HG02763 (cell line): ENCODE measurements around the gene TBK1.

Source experiments
- ATAC-seq: cut with Tn5 transposase; IDR thresholded peaks from one replicate; pipeline ENCODE4 v1.9.1; 2021; ENCODE audit warnings: mild to moderate bottlenecking, moderate library complexity; ENCODE audit not compliant: unreplicated experiment

The TBK1 gene

DNA sequence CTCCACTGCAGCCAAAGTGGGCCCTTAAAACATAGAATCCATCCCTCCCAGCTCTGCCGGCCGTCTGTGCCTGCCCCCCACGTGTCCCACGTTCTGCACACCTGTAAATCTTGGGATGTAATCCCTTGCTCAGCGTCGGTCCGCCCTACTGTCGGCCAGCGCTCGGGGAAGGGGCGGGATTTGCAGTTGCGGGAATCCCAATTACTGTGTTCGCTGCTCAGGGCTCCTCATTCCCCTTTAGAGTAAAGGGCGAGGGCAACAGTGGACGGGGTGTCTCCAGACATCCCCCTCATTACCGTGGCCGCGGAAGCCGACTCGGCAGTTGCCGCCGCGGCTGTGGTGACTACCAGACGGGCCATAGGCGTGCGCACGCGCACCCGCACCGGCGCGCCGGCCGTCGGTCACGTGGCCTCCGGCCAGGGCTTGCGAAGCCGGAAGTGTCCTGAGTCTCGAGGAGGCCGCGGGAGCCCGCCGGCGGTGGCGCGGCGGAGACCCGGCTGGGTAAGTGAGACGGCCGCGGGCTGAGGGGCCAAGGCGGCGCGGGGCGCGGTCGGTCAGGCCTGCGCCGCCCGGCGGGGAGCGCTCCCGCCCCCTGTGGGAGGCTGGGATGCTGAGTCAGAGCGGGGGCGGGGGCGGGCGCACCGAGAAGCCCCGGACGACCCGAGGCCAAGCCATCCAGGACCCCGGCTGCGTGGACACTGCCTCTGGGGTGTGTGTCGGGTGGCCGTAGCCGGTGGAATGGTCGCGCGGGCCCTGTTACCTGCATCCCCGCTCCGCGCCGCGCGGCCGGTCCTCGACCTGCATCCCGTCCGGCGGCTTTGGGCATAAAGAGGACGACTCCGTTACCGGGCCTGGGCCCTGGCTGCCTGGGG lies at the start of gene TBK1:
Gene TBK1 (plus strand): TSS at position 434 of the 872 bp plus-strand sequence. CDS start 3,751 bp downstream, outside the sequence.
- peak; percentile 87 for ATAC-seq

DNA sequence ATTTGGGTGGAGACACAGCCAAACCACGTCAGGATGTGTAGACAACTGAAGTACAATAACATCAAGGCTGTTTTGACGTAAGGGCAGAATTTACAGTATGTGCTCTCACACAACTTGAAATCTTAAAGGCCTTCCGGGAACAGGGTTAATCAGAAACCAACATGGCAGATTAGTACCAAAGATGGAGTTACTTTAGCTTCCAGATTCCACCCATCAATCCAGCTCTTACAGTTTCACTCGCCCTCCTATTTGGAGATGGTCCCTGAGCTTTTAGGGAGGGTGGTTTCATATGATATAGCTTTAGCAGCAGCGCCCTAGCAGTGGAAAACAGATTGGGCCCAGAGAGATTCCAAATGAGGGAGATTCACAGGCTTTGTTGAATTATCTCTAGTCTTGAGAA lies 49.7 kb upstream of the TBK1 start:
- no peak for ATAC-seq

DNA sequence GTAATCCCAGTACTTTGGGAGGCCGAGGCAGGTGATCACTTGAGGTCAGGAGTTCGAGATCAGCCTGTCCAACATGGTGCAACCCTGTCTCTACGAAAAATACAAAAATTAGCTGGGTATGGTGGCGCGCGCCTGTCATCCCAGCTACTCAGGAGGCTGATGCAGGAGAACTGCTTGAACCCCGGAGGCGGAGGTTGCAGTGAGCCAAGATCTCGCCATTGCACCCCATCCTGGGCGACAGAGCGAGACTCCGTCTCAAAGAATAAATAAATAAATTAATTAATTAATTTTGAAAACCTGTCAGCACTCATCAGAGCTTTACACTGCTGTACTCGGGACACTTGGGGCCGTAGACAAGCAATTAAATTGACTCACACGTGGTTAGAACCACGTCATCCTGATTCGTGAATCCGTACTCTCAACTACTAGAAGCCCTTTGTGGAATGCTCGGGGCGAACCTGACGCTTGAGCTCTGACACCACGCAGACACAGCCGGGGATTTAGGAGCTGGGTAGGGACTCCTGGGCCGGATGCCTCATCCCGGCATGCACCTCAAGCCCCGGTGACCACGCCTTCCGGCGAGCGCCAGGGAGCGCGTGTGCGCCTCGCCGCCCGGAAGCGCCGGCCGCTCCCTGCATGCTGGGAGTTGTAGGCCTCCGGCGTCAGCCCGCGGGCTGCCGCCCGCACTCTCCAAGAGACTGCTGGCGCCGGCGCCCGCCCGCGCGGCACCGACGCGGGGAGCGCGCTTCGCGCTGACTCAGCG lies 48.0 kb upstream of the TBK1 start, which contains the start of gene XPOT:
Gene XPOT (plus strand): TSS at position 686 of the 763 bp plus-strand sequence. CDS start 5,644 bp downstream, outside the sequence.
- ATAC-seq, result peak; percentile 96

DNA sequence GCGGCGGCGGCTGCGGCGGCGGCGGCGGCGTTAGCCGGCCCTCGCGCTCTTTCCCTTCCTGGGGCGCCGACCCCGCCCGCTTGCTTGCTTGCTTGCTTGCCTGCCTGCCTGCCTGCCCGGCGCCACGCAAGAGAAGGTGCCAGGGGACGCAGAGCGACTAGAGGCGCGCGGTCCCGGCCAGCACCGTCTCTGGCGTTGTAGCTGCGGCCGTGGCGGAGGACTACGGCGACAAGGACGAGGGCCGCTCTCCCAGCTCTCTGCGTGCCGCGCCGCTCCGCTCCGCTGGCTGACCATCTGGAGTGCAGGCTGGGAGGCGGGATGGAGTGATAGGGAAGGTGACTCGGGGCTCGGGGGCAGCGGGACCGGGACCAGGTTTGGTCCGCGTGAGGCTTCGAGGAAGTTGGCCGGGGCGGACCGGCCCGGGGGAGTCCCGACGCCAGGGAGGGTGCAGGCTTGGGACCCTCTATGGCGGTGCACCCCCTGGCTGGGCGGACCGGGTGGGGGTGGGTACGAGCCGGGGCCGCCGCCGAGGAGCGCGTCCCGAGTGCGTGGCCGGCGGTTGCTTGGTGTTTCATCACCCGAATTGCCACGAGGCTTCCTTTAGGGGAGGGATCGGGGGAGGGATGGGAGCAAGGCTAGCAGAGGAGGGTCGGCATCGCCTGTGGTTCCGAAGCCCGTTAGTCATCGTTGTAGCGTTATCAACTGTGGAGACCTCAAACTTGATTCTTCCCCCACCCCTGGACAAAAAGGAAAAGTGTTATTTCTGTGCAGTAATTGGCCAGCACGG lies 47.3 kb upstream of the TBK1 start:
- peak; percentile 24 for ATAC-seq

DNA sequence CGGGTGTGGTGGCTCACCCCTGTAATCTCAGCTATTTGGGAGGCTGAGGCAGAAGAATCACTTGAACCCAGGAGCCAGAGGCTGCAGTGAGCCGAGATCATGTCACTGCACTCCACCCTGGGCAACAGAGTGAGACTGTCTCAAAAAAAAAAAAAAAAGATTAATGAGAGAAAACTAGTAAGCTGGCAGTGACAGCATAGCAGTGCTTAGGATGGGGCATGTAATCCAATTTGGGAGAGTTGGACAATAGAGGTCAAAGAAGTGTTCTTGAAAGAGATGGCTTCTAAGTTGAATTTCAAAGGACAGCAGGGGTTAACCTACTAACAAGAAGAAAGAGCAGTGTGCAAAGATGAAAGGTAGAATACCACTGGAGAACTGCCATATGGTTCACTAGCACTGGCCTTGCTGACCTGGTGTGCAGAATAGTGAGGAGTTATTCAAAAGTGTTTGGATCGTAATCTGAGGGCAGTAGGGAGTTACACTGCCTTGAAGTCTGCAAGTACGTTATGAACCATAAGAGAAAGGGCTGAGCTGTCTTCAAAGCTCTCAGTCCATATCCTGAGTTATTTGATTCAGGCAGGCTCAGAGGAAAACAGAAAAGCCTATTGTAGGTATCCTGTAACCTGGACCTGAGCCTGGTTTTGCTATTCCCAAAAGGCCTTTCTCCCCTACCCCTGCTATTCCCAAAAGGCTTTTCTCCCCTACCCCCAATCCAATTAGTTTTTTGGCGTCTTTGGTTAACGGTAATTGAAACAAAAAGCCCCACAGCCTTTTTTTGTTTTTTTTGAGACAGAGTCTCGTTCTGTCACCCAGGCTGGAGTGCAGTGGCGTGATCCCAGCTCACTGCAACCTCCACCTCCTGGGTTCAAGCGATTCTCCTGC lies 44.3 kb upstream of the TBK1 start:
- no peak for ATAC-seq

DNA sequence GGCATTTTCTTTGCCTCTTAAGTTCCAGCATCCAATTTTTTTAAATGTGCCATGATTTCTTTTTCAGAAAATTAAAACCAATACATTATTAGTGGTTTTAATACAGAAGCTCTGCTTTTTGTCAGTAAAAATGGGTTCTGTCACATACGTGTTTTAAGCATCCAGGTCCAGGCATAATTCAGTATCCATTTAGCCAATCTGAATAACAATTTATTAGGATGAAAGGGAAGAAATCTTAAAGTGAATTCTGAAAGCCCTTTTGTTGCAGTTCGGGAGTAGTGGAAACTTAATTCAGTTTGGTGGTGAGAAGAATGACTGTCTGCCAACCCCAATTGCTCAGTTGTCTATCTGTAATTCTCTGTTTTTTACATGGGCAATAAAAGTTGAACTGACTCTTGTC lies 40.5 kb upstream of the TBK1 start:
- no peak for ATAC-seq

DNA sequence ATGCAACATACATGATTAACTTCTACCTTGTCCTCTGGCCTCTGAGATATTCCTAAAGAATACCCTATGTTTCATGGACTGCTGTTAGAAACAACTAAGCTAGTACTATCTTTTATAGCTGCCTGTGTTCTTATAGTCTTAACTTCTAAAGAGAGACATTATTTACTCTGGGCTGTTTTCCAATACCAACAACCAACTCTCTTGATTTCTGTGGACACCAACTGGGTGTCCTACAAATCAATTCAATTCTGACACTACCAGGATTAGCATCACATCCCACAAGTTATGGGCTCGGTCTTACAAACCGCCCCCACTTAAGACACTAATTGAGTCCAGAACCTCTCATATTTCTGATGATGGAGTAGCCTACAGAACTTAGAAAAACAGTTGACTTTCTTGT lies 39.5 kb upstream of the TBK1 start:
- ATAC-seq, result no peak

DNA sequence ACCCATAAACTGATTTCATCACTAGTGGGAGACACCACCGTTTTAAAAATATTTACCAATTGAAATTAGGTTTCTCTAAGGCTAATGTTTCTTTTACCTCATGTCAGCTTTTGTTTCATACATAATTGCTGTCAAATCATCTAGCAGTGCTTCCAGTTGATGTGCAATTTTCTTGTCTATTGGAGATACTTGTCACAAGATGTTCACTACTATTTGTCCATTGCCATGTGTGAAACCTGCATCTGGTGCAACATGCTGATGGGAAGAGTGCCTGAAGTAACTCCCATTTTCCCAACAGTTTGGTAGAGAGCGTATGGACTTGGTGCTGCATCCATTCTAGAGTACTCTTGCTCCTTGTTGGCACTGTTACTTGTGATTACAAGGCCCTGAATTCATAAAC lies 38.0 kb upstream of the TBK1 start:
- ATAC-seq, result no peak

DNA sequence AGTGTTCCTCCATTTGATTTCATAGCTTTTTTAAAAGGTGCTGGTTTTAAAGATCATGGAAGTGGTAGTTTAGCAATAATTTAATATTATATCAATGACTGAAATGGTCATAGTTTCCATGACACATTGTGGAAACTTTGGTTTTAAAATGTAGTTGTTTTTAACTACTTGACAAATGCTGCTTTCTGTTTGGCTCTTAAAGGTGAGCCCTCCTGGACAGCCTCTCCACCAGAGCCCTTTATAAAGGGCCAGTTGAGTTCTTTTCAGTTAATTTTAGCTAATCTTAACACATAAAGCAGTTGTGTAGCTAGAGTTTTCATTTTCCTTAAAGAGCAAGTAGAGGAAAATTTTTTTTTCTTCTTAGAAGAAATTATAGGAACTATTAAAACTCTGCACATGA lies 33.7 kb upstream of the TBK1 start:
- no peak for ATAC-seq

DNA sequence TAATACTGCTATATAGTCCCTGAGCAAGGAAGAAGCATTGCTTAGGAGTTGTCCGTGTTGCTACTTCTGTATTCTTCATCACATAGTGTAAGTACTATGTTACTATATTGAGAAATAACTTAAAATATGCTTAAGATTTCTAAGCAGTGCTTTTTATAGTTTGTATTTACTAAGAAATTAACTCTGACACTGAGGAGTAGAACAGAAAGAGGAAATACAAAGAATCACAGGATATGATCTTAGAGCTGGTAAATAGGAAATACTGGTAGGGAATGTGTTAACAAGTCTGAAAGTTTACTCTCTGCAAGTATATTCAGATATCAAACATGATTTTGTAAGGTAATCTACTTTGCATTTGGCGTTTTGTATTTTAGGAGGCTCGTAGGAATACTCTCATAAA lies 32.2 kb upstream of the TBK1 start:
- ATAC-seq, result no peak

DNA sequence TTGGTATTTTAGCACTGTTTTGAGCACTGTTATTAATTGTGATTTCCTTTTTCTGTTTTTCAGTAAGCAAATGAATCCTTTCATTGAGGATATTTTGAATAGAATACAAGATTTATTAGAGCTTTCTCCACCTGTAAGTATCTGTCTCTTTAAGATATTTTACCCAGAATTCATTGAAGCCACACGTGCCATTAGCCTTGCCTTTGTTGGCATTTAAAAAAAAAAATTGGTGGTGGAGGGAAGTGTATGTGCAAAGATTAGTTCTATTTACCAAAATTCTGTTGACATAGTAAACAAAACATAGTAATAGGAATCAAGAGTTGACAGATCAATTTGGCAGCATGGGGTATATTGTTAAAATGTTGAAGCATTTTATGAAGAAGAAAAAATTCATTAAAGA lies 23.9 kb upstream of the TBK1 start:
- no peak for ATAC-seq

DNA sequence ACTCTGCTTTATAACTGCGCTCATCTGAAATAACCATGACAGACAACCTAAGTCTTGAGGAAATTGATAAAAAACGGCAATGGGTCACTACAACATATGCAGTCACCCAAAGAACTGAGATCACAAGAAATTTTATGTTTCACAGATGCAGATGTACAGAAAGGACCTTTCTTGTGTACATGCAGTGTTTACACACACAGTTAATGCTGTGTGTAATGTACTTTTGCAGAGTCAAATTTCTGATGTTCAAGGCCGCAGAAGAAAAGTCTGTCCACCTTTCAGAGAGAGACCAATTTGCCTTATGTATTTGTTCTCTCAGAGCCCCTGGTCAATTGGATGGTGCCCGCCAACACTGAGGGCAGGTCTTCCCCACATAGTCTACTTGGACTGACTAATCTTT lies 23.0 kb upstream of the TBK1 start:
- ATAC-seq, result no peak

DNA sequence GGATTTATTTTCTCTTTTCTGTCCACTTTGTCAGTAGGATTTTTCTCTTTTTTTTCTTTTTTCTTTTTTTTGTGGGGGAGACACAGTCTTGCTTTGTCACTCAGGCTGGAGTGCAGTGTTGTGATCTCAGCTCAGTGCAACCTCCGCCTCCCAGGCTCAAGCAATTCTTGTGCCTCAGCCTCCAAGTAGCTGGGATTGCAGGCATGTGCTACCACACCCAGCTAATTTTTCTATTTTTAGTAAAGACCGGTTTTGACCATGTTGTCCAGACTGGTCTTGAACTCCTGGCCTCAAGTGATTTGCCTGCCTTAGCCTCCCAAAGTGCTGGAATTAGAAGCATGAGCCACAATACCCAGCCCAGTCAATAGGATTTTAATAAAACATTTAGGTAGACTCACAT lies 21.0 kb upstream of the TBK1 start:
- ATAC-seq, result no peak

DNA sequence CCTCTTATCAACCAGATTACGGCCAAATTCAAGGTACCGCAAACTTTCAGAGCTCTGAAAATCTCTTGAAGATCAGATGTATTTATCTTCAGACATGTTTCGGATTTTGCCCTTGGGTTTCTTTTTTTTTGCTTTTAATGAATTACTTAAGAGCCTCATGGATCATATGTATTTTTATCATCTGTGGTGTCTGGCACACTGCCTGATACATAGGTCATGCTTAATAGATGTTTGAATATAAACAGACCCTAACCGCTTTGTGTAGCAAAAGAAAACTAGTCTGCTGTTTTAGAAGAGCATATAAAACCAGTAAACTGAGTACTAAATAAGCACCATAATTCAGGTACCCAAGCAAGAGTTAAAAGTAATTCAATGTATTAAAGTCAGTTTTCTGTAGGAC lies 20.1 kb upstream of the TBK1 start:
- ATAC-seq, result no peak

DNA sequence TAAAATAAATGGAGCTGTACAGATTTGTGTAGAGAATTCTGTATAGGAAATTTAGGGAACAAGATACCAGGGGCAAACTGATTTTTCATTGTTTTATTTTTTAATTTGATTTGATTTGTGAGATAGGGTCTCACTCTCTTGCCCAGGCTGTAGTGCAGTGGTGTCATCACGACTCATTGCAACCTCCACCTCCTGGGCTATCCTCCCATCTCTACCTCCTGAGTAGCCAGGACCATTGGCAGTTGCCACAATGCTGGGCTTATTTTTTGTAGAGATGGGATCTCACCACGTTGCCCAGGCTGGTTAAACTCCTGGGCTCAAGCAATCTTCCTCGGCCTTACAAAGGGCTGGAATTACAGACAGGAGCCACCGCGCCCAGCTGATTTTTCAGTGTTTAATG lies 18.0 kb upstream of the TBK1 start:
- ATAC-seq, result no peak

DNA sequence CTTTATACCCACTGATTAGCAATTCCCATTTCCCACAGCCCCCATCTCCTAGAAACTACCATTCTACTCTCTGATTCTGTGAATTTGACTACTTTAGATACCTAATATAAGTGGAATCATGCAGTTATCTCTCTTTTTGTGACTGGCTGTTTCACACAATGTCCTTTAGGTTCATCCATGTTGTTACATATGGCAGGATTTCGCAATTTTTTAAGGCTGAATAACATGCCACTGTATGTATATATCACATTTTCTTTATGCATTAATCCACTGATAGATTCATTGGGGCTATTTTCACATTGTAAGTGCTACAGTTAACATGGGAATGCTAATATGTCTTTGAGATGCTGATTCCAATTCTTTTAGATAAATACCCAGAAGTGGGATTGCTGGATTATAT lies 11.8 kb upstream of the TBK1 start:
- no peak for ATAC-seq

DNA sequence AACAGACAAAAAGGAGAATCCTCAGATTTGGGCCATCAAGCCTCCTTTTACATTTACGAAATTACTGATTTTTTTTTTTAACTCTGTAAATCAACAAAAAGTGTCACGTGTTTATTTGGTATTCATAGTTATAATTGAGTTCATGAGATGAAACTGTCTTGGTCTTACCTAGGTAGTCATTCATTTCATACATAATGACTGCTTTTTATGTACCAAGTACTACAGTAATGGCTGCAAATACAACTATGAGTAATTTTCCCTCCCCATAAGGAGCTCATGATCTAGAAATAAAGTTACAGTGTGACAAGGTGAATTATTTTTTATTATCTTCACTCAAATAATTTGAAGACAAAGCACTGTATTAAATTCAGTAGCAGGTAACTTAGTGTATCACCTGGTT lies 6.4 kb upstream of the TBK1 start:
- ATAC-seq, result no peak

DNA sequence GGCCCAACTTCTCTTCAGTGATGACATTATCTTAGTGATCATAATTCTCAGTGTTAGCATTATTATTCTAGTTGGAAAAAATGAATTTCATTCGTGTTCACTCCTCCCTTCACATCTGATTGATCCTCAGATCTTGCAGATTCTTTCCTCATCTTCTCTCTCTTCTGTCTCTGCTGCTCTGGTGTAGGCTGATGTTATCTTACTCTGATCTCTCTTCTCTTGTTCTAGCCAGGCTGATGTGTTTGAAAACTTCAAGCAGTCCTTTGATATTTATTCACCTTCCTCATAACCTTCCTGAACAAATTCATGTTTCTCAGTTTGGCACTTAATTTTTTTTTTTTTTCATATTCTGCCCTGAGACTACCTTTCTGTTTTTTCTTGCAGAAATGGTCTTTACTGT lies 5.6 kb upstream of the TBK1 start:
- no peak for ATAC-seq

DNA sequence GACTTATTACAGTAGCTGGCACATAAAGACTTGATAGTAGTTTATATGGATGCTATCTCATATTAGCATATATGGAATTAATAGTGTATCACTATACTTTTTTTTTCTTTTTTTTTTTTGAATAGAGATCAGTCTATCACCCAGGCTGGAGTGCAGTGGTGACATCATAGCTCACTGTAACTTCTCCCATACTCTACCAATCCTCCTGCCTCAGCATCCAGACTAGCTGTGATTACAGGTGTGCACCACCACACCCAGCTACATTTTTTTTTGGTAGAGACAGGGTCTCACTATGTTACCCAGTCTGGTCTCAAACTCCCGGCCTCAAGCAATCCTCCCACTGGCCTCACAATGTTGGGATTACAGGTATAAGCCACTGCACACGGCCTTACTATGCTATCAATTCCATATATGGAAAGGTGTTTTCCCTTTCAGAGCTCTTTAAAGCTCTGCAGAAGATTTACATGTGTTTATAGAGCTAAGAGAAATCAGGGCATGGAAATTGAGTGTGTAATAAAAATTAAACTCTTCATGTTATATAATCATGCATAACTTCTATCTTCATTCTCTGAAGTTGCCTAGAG lies 1.8 kb upstream of the TBK1 start:
- no peak for ATAC-seq
